Renal cortical epithelial cell (primary cell): ENCODE measurements around the gene ACAP2. TPM values are rescaled to one million over a fixed set of nuclear protein-coding genes. Genes with fewer than 3 reads are reported as not detected.

Source experiments
- DNase-seq: peaks from one replicate; pipeline ENCODE4 v3.0.0-alpha.2; 2011; ENCODE audit warnings: low read depth
- total RNA-seq: library from RNA; depleted of rRNA; stranded (reverse); fragments of >200 nt; gene quantifications from 2 replicates; pipeline ENCODE4 v1.2.3, GENCODE V29; 2014

The ACAP2 gene
- total RNA-seq, 1 donor from 2014 or later: 45.6 TPM

DNA sequence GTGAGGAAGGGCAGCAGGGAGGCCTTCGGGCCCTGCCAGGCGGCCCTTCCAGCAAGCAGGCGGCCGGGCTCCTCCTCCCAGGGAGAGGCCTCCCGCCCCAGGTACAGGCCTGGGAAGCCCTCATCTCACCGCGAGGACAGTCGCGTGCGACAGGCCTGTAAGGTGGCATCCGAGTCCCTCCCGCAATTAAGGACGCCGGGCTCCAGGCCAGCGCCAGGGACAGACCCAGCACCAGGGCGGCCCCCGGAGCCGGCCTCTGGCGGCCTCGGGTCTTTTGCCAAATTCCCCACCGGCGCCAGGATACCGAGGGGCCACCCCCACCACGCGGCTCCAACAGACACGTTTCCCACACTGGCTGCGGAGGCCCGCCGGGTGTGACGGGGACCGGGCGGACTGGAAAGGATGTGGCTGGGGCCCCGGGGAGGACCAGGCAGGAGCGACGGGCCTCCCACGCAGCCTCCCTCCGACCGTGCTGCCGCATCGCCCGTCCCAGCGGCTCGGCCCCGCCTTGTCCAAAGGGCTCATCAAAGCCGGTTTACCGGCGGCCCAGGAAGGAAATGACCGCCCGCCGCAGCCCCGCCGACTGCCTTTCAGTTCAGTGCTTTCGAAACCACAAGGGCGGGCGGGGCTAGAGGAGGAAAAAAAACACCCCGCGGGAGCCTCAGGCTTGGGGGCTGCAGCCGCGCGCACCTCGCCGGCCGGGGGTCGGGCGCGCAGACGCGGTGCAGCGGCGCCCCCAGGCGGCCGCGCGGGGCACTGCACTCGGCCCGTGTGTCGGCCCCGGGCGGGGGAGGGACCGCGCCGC is 183.1 kb downstream of the ACAP2 start:
- DNase-seq: peak; percentile 65

DNA sequence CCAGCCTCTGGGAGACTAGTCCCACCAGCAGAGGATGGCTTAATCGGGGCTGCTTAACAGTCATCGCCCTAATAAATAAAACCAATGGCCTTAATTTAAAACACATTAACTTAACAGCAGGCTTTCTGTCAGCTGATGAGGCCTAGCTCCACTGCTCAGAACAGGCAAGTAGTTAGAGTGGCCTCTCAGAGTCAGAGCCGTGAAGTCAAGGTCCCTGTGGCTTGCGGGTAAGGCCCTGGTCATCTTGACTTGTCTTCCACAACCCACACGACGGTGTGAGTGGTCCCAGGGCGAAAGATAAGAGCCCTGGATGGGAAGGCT is 183.7 kb downstream of the ACAP2 start:
- DNase-seq: peak; percentile 11

DNA sequence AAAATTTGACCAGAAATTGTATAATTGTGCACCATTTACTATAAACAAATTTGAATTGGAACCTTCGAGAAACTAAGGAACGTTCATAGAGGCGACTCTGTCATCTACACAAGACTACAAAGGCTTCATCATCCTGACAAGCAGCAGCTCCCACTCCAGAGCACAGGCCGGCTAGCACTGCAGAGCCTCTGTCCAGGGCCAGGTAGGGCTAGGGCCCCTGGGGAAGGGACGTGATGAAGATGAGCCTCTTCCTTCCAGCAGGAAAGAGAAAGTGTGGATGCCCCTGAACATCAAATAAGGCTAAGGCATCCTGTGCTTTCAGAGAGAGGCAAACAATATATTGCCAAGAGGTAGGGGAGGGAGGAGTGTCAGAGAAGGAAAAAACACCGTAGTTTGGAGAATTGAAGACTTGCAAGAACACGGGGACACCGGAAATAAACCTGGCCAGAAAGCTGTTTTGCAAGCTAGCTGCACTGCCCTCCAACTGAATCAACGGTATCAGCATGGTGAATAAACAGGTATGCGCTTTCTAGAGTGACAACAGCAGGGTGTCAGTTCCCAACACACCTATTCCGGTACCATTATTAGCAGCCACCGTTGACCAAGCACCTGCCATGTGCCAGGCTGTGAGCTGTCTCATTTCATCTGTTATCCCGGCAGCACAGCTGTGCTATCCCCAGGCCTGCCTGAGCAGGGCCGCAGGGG is 184.2 kb downstream of the ACAP2 start:
- DNase-seq: no peak

DNA sequence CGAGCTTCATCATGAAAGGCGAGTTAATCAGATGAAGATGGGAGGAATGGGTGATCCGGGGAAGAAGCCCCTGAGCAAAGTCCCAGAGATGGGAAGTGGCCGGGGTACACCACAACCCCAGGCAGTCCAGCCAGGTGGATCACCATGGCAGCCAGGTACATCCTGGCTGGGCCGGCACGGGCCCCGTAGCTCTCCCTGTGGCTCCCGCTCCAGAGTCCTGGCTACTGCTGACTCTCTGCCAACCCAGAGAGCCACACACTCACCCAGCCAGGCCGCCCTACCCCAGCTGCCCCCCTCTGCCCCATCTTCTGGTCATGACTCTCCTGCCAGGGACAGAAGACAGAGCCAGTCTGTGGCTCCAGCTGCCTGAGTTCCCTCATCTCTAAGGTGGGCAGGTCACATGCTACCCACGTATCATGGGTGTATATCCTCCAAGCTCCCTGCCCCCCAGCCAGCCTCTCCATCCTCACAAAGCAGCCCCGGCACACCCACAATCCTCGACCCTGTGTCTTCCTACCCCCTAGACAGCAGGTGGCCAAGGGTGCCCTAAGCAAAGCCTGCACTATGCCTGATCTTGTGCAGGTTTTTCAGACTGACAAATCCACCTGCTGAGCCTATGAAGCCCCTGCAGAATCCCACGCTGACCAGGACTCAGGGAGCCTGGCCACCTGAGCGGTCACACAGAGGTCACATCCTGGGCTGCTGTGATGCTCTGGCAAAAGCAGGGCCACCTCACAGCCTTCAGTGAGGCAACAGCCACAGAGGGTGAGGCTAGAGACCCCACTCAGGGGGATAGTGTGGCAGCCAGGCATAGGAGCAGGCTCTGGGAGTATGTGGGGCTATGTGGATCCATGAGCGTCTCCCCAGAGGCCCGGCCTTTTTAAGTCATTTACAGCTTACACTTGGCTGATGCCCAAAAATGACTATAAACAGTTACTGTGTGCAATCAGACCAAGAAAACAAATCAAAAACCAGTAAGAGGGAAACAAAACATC is 185.1 kb downstream of the ACAP2 start:
- DNase-seq: no peak

DNA sequence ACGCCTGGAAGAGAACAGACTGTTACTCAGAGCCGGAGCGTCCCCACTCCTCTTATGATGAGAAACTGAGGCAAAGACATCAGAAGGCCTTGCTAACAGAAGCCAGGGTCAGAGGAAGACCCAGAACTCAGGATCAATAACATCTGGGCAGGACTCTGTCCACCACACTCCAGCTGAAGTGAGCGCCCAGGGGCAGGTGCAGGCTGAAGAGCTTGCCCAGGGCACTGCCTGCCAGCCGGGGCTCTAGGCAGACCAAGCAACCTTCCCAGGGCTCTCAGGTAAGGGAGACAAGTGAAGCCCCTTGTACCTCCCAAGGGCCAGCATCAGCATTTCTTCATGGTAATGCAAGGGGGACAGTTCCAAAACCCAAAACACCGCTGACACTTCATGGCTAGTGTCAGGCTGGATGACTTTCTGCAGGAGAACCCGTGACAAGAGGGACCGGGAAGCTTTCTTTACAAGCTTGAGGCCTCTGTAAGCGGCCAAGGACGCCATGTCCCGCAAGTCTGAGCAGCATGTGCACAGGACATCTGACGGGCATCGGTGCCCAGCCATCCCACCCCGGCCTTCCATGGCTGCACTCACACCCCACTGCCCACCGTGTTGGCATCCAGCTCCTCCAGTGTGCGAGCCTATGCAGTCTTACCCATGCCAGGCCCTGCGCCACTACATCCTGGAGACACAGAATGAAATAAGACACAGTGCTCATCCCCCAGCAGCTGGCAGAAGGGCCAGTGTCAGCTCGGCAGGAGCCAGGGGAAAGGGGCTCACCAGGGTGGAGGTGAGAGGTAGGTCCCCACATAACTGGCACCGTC is 186.0 kb downstream of the ACAP2 start:
- no peak for DNase-seq

DNA sequence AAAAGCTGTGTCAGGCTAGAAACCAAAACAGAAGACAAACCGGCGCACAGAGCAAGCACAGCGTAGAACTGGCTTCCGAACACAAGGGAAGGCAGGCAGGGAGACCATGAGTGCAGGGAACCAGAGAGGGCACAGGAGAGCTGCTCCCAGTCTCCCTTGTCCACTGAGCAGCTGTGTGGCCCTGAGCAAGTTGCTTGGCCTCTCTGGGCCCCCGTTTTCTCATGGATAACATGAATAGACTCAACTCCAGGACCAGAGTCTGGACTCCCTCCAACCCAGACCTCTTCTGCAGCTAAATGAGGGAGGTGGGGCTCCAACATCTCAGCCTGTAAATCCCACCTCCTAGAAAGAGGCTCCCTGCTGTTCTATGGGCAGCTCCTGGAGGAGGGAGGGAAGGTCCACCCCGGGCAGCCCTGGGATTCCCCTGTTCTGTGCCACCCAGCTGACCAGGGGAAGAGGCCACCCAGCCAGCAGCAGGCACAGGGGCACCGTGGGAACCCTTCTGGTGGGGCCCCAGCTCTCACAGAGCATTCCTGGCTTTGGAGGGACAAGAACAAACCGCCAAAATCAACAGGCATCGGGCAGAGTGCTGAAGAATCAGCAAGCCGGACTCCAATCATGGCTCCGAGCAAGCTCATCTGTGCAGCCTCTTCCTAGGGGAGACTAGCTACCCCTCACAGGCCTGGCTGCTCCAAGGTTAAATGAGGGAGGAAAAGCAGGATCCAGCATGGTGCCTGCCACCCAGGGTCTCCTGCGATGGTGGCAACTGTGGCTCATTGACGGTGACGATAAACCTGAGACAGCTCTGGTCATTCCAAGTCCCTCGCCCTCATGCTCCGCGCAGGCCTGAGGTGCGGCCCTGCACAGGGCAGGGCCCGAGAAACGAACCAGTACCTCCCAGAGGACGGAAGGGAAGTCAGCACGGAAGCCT is 187.0 kb downstream of the ACAP2 start:
- DNase-seq: no peak

DNA sequence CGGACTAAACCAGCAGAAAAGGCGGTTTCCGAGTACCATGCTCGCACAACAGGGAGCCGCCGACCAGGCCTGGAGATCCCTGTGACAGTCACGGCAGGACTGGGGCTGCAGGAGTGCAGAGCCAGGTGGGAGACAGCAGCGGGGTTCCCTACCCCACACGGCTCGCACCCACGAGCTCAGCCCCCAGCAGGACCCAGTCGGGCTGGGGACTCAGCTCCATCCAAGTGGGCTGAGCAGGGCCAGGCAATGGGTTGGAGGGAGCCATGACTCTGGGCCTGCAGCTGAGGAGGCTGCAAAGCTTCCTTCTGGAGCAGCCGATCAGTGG is 187.7 kb downstream of the ACAP2 start:
- no peak for DNase-seq

DNA sequence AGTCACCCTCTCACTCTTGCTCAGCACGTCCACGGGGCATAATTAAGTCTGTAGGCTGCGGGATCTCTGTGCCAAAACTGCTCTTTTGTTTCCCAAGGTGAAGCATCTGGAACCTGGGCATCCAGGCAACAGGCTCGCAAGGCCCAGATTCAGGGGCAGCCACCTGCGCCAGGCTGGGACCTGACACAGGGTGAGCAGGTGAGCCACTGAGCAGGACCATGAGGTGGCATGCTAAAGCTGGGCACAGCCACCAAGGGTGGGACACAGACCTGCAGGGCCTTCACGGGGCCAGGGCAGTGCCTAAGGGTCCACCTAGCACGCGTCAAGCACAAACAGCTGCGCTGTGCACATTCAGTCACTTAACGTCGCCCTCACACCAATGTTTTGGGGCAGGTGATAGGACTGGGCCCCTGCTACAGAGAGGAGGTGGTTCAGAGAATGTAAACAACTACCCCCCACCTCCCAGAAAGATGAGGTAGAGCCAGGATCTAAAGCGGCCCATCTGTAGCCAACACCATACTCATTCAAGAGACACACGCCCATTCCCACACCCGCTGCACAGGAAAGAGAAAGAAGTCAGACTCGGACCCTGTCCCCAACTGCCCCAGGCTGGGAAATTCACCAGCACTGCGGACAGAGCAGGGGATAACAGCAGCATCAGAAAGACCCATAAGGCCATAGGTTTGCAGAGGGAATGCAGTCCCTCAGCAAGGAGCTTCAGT is 188.2 kb downstream of the ACAP2 start:
- DNase-seq: no peak

DNA sequence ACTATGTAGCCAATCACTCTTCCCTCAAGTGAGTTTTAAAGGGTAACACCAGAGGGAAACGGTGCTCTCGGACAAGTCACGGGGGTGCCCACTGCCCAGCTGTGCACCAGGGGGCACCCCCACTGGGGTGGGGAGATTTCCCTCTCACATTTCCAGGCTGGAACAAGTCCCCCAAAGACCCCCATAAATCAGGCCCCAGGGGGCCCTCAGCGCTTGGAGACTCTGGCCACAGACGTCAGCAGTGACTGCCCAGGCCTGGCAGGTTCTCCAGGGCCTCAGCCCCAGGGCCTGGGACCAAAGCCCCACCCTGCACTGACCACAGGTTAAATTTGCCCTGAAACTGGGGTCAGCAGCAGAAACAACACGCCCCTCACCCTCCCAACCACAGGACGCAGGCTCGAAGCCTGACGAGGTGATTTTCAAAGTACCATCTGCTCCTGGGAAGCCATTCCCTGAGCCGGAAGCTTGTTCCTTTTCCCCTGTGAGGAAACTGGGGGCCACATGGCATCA is 188.8 kb downstream of the ACAP2 start:
- DNase-seq: no peak

DNA sequence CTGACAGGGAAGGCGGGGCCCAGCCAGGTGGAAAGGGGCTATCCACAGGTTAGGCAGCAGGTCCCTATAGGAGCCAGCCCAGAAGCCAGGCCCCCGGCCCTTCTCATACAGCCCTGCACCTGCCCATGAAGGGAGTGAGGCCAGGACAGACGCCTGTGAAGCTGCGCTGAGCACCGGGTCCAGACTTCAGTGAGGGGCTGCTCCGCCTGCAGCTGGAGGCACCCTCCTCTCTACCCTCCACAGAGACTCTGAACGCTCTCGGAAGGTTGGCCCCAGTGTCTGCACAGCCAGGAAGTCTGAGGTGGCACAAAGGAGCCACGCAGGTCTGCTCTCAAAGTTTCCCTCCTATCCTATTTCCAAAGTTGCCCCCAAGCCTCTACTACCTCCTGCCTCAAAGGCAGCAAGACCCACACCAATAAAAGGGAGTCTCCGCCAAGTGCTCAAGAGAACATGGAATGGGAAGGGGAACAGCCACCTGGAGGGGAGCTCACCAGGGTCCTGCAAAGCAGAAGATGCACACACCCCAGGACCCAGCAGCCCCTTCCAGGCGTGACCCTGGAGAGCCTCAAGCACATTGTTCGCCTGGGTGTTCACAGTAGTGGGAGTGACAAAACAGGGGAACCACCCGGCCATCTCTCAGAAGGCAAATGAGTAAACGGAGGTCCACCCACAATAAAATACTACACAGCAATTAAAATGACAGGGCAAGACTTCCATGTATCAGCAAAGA is 191.3 kb downstream of the ACAP2 start:
- DNase-seq: no peak

DNA sequence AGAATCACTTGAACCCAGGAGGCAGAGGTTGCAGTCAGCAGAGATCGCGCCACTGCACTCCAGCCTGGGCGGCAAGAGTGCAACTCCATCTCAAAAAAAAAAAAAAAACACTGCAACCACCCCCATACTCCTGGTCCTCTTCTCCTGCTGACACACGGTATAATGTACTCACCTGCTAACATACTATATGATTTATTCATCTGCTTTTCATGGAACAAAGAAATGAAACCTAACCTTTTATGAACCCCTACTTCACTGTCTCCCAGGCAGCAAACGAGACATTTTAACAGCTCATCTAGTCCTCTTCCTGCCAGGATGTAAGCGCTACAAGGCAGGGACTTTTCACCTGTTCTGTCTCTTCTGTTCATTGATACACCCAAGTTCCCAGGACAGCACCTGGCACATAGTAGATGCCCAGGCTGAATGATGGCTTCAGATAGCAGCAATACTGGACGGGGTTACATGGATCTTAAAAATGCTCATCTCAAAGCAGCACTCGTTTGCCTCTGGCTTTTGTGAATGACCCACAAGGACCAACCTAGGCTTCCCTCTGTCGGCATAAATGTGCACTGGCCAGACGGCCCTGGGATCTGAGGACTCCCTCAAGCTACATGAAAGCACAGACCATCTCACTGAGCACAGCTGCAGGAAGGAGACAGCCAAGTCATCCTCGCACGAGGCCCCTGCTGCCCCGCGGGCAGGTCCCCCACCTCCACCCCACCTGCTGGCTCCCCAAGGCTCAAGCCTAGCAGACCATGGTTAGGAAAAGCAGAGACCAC is 192.2 kb downstream of the ACAP2 start:
- no peak for DNase-seq

DNA sequence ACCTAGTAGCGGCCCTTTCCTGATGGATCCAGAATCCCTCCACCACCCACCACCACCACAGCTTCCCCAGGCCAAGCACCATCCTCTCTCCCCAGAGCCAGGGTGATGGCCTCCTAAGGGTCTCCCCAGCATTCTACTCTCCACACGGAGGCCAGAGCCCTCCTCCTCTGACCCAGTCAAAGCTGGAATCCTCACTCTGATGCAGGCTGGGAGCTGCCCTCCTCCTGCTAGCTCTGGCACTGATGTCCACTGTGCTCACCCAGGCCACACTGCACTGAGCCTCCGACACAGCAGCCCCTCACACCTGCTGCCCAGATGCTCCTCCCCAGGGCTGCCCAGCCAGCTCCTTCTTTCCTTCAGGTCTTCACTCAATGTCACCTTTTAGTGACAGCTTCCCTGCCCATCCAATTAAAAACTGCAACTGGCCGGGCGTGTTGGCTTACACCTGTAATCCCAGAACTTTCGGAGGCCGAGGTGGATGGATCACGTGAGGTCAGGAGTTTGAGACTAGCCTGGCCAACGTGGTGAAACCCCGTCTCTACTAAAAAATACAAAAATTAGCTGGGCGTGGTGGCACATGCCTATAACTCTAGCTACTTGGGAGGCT is 192.9 kb downstream of the ACAP2 start:
- no peak for DNase-seq

DNA sequence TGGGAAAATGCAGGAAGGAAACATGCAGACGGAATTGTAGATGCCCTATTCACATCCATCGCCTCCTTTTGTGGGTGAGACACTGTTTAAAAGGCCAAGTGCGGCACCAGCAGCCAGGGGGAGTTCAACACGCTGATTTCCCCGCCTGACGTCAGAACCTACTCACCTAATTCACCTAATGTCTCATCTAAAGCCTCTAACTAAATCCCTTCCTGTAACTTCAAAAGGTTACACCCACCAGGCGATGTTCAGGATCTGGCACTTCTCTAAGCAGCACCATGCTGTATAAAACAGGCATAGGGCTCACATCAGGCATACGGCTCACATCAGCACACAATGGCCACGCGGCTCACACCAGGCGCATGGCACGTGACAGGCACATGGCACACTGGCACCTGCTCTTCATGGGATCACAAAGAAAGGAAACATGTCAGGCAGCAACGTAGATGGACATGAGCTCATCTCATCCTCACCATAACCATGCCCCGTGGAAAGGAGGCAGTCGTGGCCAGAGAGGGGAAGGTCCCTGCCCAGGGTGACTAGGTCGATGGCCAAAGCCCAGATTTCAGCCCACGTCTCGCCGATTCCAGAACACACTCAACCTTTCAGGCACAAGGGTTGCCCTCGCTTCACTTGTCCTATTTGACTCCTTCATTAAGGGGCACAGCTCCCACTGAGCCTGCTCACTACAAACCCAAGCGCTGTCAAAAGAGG is 193.6 kb downstream of the ACAP2 start:
- no peak for DNase-seq

DNA sequence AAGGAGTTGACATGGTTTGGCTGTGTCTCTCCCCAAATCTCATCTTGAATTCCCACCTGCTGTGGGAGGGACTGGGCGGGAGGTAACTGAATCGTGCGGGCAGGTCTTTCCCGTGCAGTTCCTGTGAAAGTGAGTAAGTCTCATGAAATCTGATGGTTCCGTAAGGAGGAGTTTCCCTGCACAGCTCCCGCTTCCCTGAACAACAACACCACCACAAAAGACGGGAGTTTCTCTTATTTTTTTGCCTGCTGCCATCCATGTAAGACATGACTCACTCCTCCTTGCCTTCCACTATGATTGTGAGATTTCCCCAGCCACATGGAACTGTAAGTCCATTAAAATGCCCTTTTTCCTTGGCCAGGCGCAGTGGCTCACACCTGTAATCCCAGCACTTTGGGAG is 194.5 kb downstream of the ACAP2 start:
- DNase-seq: no peak

DNA sequence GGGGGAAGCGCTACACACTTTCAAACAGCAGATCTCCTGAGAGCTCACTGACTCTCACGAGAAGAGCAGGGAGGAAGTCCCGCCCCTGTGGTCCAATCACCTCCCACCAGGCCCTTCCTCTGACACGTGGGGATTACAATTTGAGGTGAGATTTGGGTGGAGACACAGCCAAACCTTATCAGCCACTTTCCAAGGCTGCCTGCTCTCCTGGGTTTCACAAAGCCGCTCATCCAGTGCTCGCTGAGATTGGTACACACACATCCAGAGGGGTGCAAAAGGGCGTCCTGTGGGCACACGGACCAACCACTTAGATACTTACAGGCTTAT is 195.0 kb downstream of the ACAP2 start:
- DNase-seq: no peak

DNA sequence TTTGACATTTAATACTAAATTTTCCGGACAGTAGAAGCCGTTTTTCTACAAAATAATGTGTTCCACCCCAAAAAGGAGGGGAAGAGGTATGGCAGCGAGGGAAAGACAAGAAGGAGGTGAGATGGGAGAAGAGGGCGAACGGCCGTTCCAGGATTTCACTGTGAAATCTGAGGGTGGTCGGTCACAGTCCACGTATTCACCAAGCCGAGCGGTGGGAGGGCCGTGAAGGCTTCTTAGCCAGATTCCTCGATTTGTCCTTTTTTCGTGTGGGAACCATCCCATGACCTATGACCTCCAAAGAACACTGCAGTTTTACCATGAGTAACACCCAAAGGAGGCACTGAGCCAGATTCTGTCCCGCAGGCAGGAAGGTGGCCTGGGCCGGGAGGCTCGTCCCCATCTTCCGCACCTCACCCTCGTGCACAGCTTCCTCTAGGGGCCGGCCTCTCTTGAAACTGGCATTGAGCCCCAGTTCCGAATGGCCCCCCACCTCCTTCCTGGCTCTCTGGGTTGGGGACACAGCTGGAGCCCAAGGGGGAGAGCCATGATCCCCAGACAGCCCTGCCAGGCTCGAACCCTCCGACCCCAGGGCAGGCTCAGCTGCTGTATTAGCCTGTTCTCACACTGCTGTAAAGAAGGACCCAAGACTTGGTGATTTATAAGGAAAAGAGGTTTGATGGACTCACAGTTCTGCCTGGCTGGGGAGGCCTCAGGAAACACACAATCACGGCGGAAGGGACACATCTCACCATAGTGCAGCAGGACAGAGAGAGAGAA is 195.5 kb downstream of the ACAP2 start:
- DNase-seq: no peak
